ENCODE measurements around the gene KCNH2. TPM values are rescaled to one million over a fixed set of nuclear protein-coding genes. Genes with fewer than 3 reads are reported as not detected.

KCNH2 gene
- total and polyA plus RNA-seq, 2 of the 8 experiments (the other 6 are each of a cell fraction or from before 2014, with no cell fraction given), result 8.0 to 15.0 TPM

- CTCF ChIA-PET (ENCODE audit: partially characterized antibody), result interaction anchor here (0.7 to 6.1 kb wide), 10 partner anchors 13 to 73 kb away, joined by 3 to 35 read pairs (median 6); no protein-coding TSS in a partner anchor
- no peak overlapping the region for H3K4ac ChIP-seq (replicated peaks; ENCODE audit: insufficient read length, low read depth, low read length)
- H4K91ac ChIP-seq (replicated peaks; ENCODE audit: insufficient read length, low read length), result peak overlapping the region; percentile 70
- DNase-seq (ENCODE audit: low read depth in 1 of 2, low spot score in 2 of 2) (no peak), FAIRE-seq (no peak)
- POLR2A ChIA-PET (ENCODE audit: partially characterized antibody), result interaction anchor here (1.4 kb wide), 1 partner anchor 37 kb away, joined by 3 read pairs; no protein-coding TSS in a partner anchor
- no peak overlapping the region for H3K4me3 ChIP-seq (ENCODE audit: extremely low read depth in 1 of 4, insufficient read depth in 2 of 4, low read depth in 3 of 4, low read length in 4 of 4)
- H3K14ac ChIP-seq (ENCODE audit: insufficient read length), result no peak overlapping the region
- no peak overlapping the region for H2AFZ ChIP-seq (ENCODE audit: low read length)
- H3K23ac ChIP-seq (ENCODE audit: insufficient read length), result no peak overlapping the region
- no peak overlapping the region for H2BK20ac ChIP-seq (ENCODE audit: low read length)
- no peak overlapping the region for H4K8ac ChIP-seq (ENCODE audit: extremely low read depth, insufficient read depth, low read length)
- peaks cover 0 to 3% of the 10 kb centered on the region in 2 experiments for H4K20me1 ChIP-seq (replicated peaks in 1 of 2; ENCODE audit: control insufficient read depth in 1 of 2, insufficient read depth in 2 of 2, low read length in 2 of 2)
- no peak overlapping the region for H3K4me2 ChIP-seq (ENCODE audit: insufficient read depth in 1 of 2, low read depth in 2 of 2, low read length in 2 of 2)
- H3K23me2 ChIP-seq (ENCODE audit: low read depth, low read length), result peaks cover 4% of the 10 kb centered on the region; the same call in 1 of the 2 replicates
- no peaks in the 10 kb centered on the region for H3K79me1 ChIP-seq (ENCODE audit: low read depth, low read length)
- H3K9ac ChIP-seq (replicated peaks in 1 of 4; ENCODE audit: extremely low read depth in 1 of 4, low read depth in 3 of 4, low read length in 3 of 4), result no peak overlapping the region
- H4K5ac ChIP-seq (ENCODE audit: insufficient read length, low read depth, low read length), result no peak overlapping the region
- H3K9me3 ChIP-seq (ENCODE audit: insufficient read depth in 2 of 2, low read depth in 1 of 2, low read length in 1 of 2), result no peaks in the 10 kb centered on the region
- no peak overlapping the region for H2BK120ac ChIP-seq (replicated peaks; ENCODE audit: low read depth, low read length)
- H3K27ac ChIP-seq (ENCODE audit: low read depth, low read length), result no peak overlapping the region
- WGBS, 2 experiments (ENCODE audit: extremely low coverage in 1 of 2, insufficient coverage in 1 of 2, insufficient read length in 1 of 2, insufficient replicate concordance in 2 of 2, low coverage in 1 of 2, low lambda C conversion rate in 2 of 2, missing lambda C conversion rate in 1 of 2), result 80% methylated on average over 16 of the region's 19 CpGs; no CpG with 5 or more reads in 1 of the 2 experiments
- peak overlapping the region; percentile 88; the same call in 1 of the 2 replicates for H2BK15ac ChIP-seq (ENCODE audit: low read length)
- H3K18ac ChIP-seq (ENCODE audit: extremely low read depth, low read length), result peak overlapping the region; percentile 48; the same call in 1 of the 2 replicates
- no peaks in the 10 kb centered on the region for H3K36me3 ChIP-seq (ENCODE audit: control insufficient read depth in 2 of 4, insufficient read depth in 4 of 4, low read length in 3 of 4)
- peak overlapping the region; percentile 44; the same call in 1 of the 2 replicates for H2BK5ac ChIP-seq (ENCODE audit: low read depth, low read length)
- H3K27me3 ChIP-seq (replicated peaks in 1 of 4; ENCODE audit: control insufficient read depth in 3 of 4, extremely low read depth in 1 of 4, insufficient read depth in 3 of 4, low read length in 3 of 4), result peaks cover 0 to 18% (median 13%) of the 10 kb centered on the region in 4 experiments; a peak in 5 of 7 replicates
- TF ChIP-seq GABPA (IDR thresholded peaks at IDR 0.05; ENCODE audit: borderline replicate concordance, insufficient read depth, low read length), result no peak
- TF ChIP-seq JUN (IDR thresholded peaks at IDR 0.05; ENCODE audit: low read depth, low read length), result no peak
- TF ChIP-seq JUND (IDR thresholded peaks at IDR 0.05; ENCODE audit: low read length), result no peak
- no peak for TF ChIP-seq NRF1 (IDR thresholded peaks at IDR 0.05; ENCODE audit: low read depth, low read length)
- TF ChIP-seq CHD1 (IDR thresholded peaks at IDR 0.05; ENCODE audit: low read depth, low read length), result no peak
- TF ChIP-seq CTBP2 (IDR thresholded peaks at IDR 0.05; ENCODE audit: borderline replicate concordance, insufficient read depth, insufficient read length, low read length), result no peak
- no peak for TF ChIP-seq CBX8 (IDR thresholded peaks at IDR 0.05; ENCODE audit: borderline replicate concordance, low read depth, low read length)
- no peak for TF ChIP-seq BCL11A (IDR thresholded peaks at IDR 0.05; ENCODE audit: low read depth in 2 of 2, low read length in 2 of 2)
- no peak for TF ChIP-seq ZNF274 (IDR thresholded peaks at IDR 0.05; ENCODE audit: borderline replicate concordance, extremely low read depth, low read length)
- no peak for TF ChIP-seq BRCA1 (IDR thresholded peaks at IDR 0.05; ENCODE audit: low read depth, low read length)
- no peak for TF ChIP-seq YY1 (IDR thresholded peaks at IDR 0.05; ENCODE audit: low read depth, low read length)
- H3K56ac ChIP-seq (replicated peaks; ENCODE audit: insufficient read length, low read depth, low read length), result no peak overlapping the region
- no peaks in the 10 kb centered on the region for H3K79me2 ChIP-seq (ENCODE audit: control insufficient read depth in 1 of 2, insufficient read depth in 2 of 2, low read length in 2 of 2)
- H2AK5ac ChIP-seq (ENCODE audit: low read depth, low read length), result no peak overlapping the region
- H2BK12ac ChIP-seq (ENCODE audit: low read depth, low read length), result 0 out of 2 replicates have a peak overlapping the region, but pooled peaks have one; percentile 87
- H3K4me1 ChIP-seq (replicated peaks in 1 of 4; ENCODE audit: control insufficient read depth in 3 of 4, insufficient read depth in 4 of 4, low read length in 3 of 4), result peaks cover 0 to 44% (median 30%) of the 10 kb centered on the region in 4 experiments; a peak in 6 of 7 replicates
Observed at GRCh38 chr7:150945171-150945852, 32.8 kb downstream of the KCNH2 start.

All from H1 (cell line).